ENCODE measurements around the gene DMD.

DNA sequence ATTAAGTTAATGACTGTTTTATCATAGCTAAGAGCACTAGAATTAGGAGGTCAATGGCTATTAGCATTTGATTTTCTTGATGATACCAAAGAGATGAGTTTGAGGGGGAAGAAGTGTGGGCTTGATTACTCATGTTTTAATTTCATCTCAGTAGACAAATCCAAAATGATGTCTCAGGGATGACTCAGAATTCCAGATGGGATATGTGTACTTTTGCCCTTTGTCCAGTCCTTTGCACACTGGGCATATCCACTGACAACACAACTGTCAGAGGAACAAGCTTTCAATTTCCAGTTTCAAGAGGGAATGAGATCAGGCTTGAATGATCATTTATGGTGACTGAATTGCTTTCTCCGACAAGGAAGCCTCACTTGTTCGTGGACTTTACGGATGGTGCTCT lies 1814.2 kb downstream of the DMD start:
- no peak for TF ChIP-seq CTCF (IDR thresholded peaks at IDR 0.05)
- no peak for TF ChIP-seq POLR2A (IDR thresholded peaks at IDR 0.05)
